ENCODE data around the gene IQGAP2.

The IQGAP2 gene

GRCh38 chr5:76482984-76483383, 79.9 kb downstream of the IQGAP2 start:
- Histone ChIP-seq H4K20me1 (peaks cover 21 to 100% (median 95%) of the 10 kb centered on the region in 11 experiments), H3K27ac (no peak overlapping the region), H3K9me3 (replicated peaks in 1 of 11) (peaks cover 0 to 5% (median 0%) of the 10 kb centered on the region in 11 experiments; a peak in 1 of 22 replicates), H3K27me3 (no peaks in the 10 kb centered on the region), H3K36me3 (peaks cover 5 to 71% (median 32%) of the 10 kb centered on the region in 11 experiments; a peak in 16 of 22 replicates), H3K9ac (no peak overlapping the region), H3K4me1 (peaks cover 10 to 59% (median 18%) of the 10 kb centered on the region in 10 experiments; a peak in 19 of 20 replicates), H3K4me3 (no peak overlapping the region), H3K4me2 (no peak overlapping the region)
- no peak for TF ChIP-seq Cebpa-rat (IDR thresholded peaks at IDR 0.05)

GRCh38 chr5:76483433-76483832, 80.3 kb downstream of the IQGAP2 start:
- Histone ChIP-seq H3K4me2 (no peak overlapping the region), H3K27ac (no peak overlapping the region), H3K4me1 (peaks cover 10 to 58% (median 18%) of the 10 kb centered on the region in 10 experiments; a peak in 19 of 20 replicates), H3K27me3 (no peaks in the 10 kb centered on the region), H3K4me3 (no peak overlapping the region), H3K9me3 (replicated peaks in 1 of 11) (peaks cover 0 to 5% (median 0%) of the 10 kb centered on the region in 11 experiments; a peak in 1 of 22 replicates), H3K9ac (no peak overlapping the region), H3K36me3 (peaks cover 5 to 69% (median 32%) of the 10 kb centered on the region in 11 experiments; a peak in 16 of 22 replicates), H4K20me1 (peaks cover 21 to 100% (median 94%) of the 10 kb centered on the region in 11 experiments)
- no peak for TF ChIP-seq Cebpa-rat (IDR thresholded peaks at IDR 0.05)

GRCh38 chr5:76483881-76484280, 80.8 kb downstream of the IQGAP2 start:
- H3K27me3 ChIP-seq, result no peaks in the 10 kb centered on the region
- no peak for TF ChIP-seq Cebpa-rat (IDR thresholded peaks at IDR 0.05)
- H3K4me1 ChIP-seq, result peaks cover 9 to 54% (median 13%) of the 10 kb centered on the region in 10 experiments; a peak in 19 of 20 replicates
- no peak overlapping the region for H3K27ac ChIP-seq
- no peak overlapping the region for H3K4me2 ChIP-seq
- H3K36me3 ChIP-seq, result peaks cover 5 to 67% (median 34%) of the 10 kb centered on the region in 11 experiments; a peak in 15 of 22 replicates
- no peak overlapping the region for H3K4me3 ChIP-seq
- peaks cover 21 to 100% (median 94%) of the 10 kb centered on the region in 11 experiments for H4K20me1 ChIP-seq
- no peak overlapping the region for H3K9ac ChIP-seq
- H3K9me3 ChIP-seq (replicated peaks in 1 of 11), result peaks cover 0 to 5% (median 0%) of the 10 kb centered on the region in 11 experiments; a peak in 1 of 22 replicates

- Histone ChIP-seq H3K4me2 (no peak overlapping the region), H3K27me3 (no peaks in the 10 kb centered on the region), H3K4me1 (peaks cover 0 to 43% (median 0%) of the 10 kb centered on the region in 10 experiments; a peak in 4 of 20 replicates), H3K4me3 (no peak overlapping the region), H3K9ac (no peak overlapping the region), H3K36me3 (peaks cover 5 to 73% (median 38%) of the 10 kb centered on the region in 11 experiments; a peak in 15 of 22 replicates), H3K9me3 (replicated peaks in 1 of 11) (peaks cover 0 to 5% (median 0%) of the 10 kb centered on the region in 11 experiments; a peak in 1 of 22 replicates), H3K27ac (no peak overlapping the region), H4K20me1 (peaks cover 13 to 100% (median 94%) of the 10 kb centered on the region in 11 experiments; a peak in 21 of 22 replicates)
- no peak for TF ChIP-seq Cebpa-rat (IDR thresholded peaks at IDR 0.05)
Measured at GRCh38 chr5:76485511-76485910, 82.4 kb downstream of the IQGAP2 start.

- H3K9ac ChIP-seq, result no peak overlapping the region
- H4K20me1 ChIP-seq, result peaks cover 13 to 100% (median 94%) of the 10 kb centered on the region in 11 experiments
- peaks cover 0 to 40% (median 0%) of the 10 kb centered on the region in 10 experiments; a peak in 4 of 20 replicates for H3K4me1 ChIP-seq
- peaks cover 5 to 66% (median 32%) of the 10 kb centered on the region in 11 experiments; a peak in 17 of 22 replicates for H3K36me3 ChIP-seq
- TF ChIP-seq Cebpa-rat (IDR thresholded peaks at IDR 0.05), result no peak
- H3K27me3 ChIP-seq, result no peaks in the 10 kb centered on the region
- H3K27ac ChIP-seq, result no peak overlapping the region
- H3K4me2 ChIP-seq, result no peak overlapping the region
- H3K9me3 ChIP-seq (replicated peaks in 1 of 11), result peaks cover 0 to 5% (median 0%) of the 10 kb centered on the region in 11 experiments; a peak in 1 of 22 replicates
- no peak overlapping the region for H3K4me3 ChIP-seq
Measured at GRCh38 chr5:76487386-76487785, 84.3 kb downstream of the IQGAP2 start.

- H3K36me3 ChIP-seq, result peaks cover 5 to 68% (median 32%) of the 10 kb centered on the region in 11 experiments; a peak in 16 of 22 replicates
Measured at GRCh38 chr5:76487821-76488220, 84.7 kb downstream of the IQGAP2 start.

GRCh38 chr5:76488969-76489368, 85.9 kb downstream of the IQGAP2 start:
- Histone ChIP-seq H4K20me1 (peaks cover 13 to 100% (median 94%) of the 10 kb centered on the region in 11 experiments), H3K4me3 (no peak overlapping the region), H3K4me2 (no peak overlapping the region), H3K27me3 (no peaks in the 10 kb centered on the region), H3K27ac (no peak overlapping the region), H3K36me3 (peaks cover 5 to 62% (median 28%) of the 10 kb centered on the region in 11 experiments; a peak in 16 of 22 replicates), H3K4me1 (peaks cover 0 to 40% (median 0%) of the 10 kb centered on the region in 10 experiments; a peak in 4 of 20 replicates), H3K9ac (no peak overlapping the region), H3K9me3 (replicated peaks in 1 of 11) (peaks cover 0 to 5% (median 0%) of the 10 kb centered on the region in 11 experiments; a peak in 1 of 22 replicates)
- TF ChIP-seq Cebpa-rat (IDR thresholded peaks at IDR 0.05), result no peak

More at GRCh38 chr5:76487821-76488220, 84.7 kb downstream of the IQGAP2 start:
- Histone ChIP-seq H3K27ac (no peak overlapping the region), H3K4me2 (no peak overlapping the region; a peak in 1 of 22 replicates), H3K4me3 (no peak overlapping the region), H3K4me1 (peaks cover 0 to 40% (median 0%) of the 10 kb centered on the region in 10 experiments; a peak in 4 of 20 replicates), H3K27me3 (no peaks in the 10 kb centered on the region), H3K9me3 (replicated peaks in 1 of 11) (peaks cover 0 to 5% (median 0%) of the 10 kb centered on the region in 11 experiments; a peak in 1 of 22 replicates), H3K9ac (no peak overlapping the region), H4K20me1 (peaks cover 13 to 100% (median 94%) of the 10 kb centered on the region in 11 experiments)
- no peak for TF ChIP-seq Cebpa-rat (IDR thresholded peaks at IDR 0.05)

- peaks cover 0 to 43% (median under 1%) of the 10 kb centered on the region in 10 experiments; a peak in 5 of 20 replicates for H3K4me1 ChIP-seq
- no peaks in the 10 kb centered on the region for H3K27me3 ChIP-seq
- no peak overlapping the region for H3K9ac ChIP-seq
Measured at GRCh38 chr5:76489877-76490688, 87.0 kb downstream of the IQGAP2 start.

More at GRCh38 chr5:76489877-76490688, 87.0 kb downstream of the IQGAP2 start:
- peaks cover 5 to 59% (median 31%) of the 10 kb centered on the region in 11 experiments; a peak in 16 of 22 replicates for H3K36me3 ChIP-seq
- H3K9me3 ChIP-seq (replicated peaks in 1 of 11), result peaks cover 0 to 5% (median 0%) of the 10 kb centered on the region in 11 experiments; a peak in 1 of 22 replicates
- no peak overlapping the region for H3K27ac ChIP-seq
- no peak overlapping the region for H3K4me3 ChIP-seq
- peaks cover 8 to 100% (median 94%) of the 10 kb centered on the region in 11 experiments; a peak in 21 of 22 replicates for H4K20me1 ChIP-seq
- H3K4me2 ChIP-seq, result no peak overlapping the region
- TF ChIP-seq Cebpa-rat (IDR thresholded peaks at IDR 0.05), result no peak
